GM18507 (cell line): ENCODE data around the gene ACSM6.
A peak's percentile ranks its signal among the peaks of the same experiment; 100 is the strongest.
"Not testable (repeated sequence)": the region's sequence is repeated elsewhere in the genome, so short reads cannot be mapped to it uniquely, and the experiment has no call there.

ENCODE experiments used
- DNase-seq: peaks from one replicate; pipeline ENCODE4 v3.0.0; 2011; ENCODE audit warnings: low read depth; ENCODE audit not compliant: insufficient read length; ENCODE audit errors: extremely low spot score
- FAIRE-seq: peaks from 2 replicates; lab custom pipeline; 2011; peaks lifted over from hg19 to GRCh38; lab: Jason Lieb, UNC

Gene ACSM6

GRCh38 chr10:95193944-95194343 lies at the start of gene ACSM6:
ACSM6 (plus strand) TSS chr10:95194238; CDS start chr10:95194486, 248 bp downstream.
- DNase-seq: no peak
- FAIRE-seq: no peak

- FAIRE-seq: no peak
- DNase-seq: no peak
These were observed 25.3 kb upstream of the ACSM6 start for GRCh38 chr10:95168694-95169093.

DNA sequence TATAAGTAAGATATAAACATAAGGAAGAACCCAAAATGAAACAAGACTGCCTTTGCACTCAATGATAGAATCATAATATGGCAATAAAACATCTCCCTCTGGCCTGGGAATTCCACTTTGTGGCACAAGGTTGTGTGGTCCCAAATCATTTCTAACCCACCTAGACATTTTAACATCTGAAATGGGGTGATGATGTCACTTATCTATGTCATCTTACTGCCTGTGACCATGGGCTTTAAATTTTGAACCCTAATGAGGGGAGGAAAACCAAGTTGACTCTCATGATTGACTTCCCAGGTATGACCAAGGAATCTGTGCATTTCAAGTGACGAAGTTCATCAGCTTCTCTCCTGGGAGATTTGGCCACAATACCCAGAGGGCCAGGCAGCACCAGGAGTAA lies 24.5 kb upstream of the ACSM6 start:
- FAIRE-seq (no peak), DNase-seq (no peak)

GRCh38 chr10:95170790-95171189 lies 23.2 kb upstream of the ACSM6 start:
- DNase-seq (no peak), FAIRE-seq (no peak)

GRCh38 chr10:95171336-95171735 lies 22.7 kb upstream of the ACSM6 start:
- FAIRE-seq (no peak), DNase-seq (no peak)

GRCh38 chr10:95172851-95173250 lies 21.2 kb upstream of the ACSM6 start:
- no peak for DNase-seq
- no peak for FAIRE-seq

DNA sequence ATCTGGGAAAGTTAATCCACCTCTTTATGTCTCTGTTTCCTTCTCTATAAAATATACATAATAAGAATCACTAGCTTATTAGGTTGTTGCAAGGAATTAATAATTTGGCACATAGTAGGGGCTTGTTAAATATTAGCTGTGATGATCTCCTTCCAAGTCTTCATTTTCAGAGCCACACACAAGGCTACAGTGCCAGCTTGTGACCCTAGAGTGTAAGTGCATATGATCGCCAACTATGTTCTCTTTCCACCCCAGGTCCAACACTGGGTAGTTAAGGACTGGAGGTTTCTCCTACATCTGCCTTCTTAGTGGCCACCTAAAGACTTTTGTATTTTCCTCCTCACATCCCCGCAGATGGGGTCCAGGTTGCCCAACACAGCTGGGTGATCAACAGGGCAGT lies 17.9 kb upstream of the ACSM6 start:
- no peak for DNase-seq
- FAIRE-seq: no peak

- FAIRE-seq (no peak), DNase-seq (no peak)
These were observed 16.6 kb upstream of the ACSM6 start for GRCh38 chr10:95177429-95177828.

DNA sequence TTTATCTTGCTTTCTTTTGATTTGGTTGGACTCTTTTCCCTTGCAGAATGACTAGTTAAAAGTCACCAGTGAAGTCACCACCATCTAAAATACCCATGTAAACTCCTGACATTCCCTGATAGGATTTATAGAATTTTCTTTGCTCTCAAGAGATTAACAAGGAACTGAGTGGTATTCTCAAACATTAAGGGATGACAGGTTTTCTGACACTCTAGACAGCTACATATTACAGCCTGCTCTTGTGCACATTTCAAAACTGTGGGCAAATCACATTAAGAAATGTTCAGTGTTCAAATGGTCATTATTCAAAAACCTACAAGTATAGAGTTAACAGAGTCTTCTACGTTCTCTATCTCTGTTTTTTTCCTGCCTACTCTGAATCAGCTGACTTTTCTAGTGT lies 15.8 kb upstream of the ACSM6 start:
- no peak for FAIRE-seq
- no peak for DNase-seq

DNA sequence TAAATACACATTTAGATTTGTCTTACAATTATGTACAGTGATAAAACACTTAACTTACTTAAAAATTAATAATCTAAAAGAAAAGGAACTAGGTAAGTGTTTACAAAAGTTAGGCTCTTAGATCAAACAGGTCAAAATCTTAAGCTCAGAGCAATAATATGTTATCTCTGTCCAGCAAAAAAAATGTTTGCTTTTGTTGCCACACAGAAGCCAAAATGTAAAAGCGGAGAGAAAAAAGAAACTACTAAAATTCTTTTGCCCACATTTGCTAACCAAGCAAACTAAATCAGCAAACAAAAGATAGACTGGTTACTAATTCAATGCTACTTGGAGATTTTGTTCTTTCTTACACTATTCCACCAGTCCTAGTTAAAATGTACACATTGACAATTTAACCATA lies 15.2 kb upstream of the ACSM6 start:
- DNase-seq (no peak), FAIRE-seq (no peak)

- no peak for DNase-seq
- FAIRE-seq: peak; percentile 26
These were observed 12.3 kb upstream of the ACSM6 start for GRCh38 chr10:95181726-95182125.

DNA sequence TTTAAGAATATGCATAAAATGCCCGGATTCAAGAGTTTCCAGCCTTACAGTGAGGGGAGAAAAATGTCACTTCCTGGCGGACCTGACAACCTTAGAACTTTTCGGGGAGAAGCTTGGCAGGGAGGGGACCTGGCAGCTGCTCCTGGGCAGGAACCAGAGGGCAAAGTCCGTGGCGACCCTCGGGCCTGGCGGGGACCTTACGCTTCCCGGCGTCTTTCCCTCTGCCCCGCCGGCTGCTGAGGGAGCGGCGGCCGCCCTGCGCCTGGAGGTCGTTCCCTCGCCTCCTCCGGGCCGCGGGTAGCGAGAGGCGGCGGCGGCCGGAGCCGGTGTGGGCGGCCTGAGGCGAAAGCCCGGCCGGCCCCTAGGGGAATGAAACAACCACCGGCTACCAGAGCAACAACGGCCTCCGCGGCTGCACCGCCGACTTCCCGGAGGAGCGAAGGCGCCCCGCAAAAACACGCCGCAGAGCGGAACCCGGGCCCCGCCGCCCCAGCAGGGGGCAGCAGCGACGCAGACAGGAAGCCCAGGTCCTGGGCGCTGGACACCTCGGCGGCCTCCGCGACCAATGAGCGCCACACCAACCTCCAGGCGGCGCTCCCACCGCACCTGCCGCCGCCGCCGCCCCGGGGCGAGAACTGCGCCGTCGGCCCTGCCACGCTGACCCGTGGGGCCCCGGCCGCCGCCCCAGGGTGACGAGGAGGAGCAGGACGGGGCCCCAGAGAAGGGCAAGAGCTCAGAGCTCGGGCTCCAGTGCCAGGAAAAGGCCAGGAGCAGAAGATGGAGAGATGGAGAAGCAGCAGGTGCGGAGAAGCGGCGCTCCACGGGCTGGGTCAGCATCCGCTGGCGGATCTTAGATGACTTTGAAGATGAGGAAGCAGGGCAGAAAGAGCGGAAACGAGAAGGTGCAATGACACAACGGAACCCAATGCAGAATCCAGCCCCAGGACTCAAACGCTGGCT lies 10.5 kb upstream of the ACSM6 start:
- peak; percentile 91 for DNase-seq
- FAIRE-seq: peak; percentile 84

DNA sequence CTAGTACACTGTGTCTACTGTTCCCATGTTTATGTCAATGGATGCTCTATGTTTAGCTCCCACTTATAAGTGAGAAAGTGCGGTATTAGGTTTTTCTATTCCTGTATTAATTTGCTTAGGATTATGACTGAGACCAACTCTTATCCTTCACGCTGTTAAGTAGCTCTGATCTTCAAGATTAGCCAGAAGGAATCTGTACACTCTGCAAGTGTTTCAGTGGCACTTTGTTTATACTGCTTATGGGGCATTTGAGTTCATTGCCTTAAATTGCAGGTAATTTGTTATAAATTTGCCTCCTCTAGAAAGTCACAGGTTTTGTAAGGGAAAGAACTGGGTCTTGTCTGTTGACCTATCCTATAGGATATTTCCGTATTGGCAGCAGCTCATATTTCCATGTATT lies 6.4 kb upstream of the ACSM6 start:
- DNase-seq: no peak
- FAIRE-seq: no peak

DNA sequence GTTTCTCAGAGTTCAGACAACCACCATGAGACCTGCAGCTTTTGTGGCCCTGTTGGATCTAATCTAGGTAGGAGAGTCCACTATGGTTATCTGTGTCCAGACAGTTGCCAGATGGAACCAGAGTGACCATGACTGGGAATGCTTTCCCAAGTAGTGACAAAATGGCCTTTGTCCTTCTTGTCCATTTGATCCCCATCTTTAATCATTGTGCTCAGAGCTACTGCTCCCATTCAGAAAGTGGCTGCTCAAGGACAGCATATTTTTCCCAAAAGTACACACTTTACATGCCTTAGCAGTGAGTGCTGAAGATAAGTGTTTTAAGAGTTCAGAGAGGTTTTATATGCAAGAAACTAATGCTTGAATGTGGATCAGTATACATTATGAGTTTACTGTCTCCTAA lies 5.4 kb upstream of the ACSM6 start:
- no peak for FAIRE-seq
- no peak for DNase-seq

DNA sequence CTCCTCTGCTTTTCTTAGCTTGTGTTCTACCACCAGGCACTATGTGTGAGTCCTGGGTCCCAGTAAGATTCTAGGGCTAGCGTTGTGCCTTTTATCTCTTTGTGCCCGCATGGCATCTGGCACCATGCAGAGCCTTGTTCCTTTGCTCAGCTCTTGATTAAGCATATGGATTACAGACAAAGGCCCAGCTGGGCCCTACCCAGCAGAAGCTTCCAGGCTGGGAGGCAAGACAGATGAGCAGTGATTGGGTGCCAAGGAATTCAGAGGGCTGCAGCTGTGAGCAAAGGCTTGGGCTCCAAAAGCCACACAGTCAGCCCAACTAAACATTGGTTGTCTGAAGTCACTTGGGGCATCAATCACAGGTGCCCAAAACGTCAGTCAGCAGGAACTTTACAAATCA lies 2.0 kb downstream of the ACSM6 start:
- DNase-seq (no peak), FAIRE-seq (no peak)

DNA sequence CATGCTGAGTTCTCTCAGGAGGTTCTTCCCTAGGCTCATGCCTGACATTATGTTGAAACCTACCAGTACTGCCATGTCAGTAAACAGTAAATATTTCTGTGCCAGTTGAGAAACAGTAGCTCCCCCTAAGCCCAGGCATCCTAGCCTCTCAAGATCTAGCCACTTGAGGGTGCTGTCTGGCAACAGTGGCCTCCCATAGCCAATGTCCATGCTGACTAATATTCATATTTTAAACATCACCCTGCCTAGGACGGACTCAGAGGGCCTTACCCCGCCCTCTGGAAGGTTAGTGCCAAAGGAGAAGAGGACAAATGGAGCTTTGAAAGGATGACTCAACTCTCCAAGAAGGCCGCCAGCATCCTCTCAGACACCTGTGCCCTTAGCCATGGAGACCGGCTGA lies 7.7 kb downstream of the ACSM6 start:
- DNase-seq (no peak), FAIRE-seq (peak; percentile 21)

DNA sequence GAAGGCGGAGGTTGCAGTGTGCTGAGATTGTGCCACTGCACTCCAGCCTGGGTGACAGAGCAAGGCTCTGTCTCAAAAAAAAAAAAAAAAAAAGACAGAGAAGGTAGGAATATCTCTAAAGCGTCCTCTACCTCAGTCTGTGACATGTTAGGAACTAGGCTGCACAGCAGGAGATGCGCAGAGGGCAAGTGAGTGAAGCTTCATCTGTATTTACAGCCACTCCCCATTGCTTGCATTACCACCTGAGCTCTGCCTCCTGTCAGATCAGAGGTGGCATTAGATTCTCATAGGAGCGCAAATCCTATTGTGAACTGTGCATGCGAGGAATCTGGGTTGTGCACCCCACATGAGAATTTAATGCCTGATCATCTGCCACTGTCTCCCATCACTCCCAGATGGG lies 8.8 kb downstream of the ACSM6 start:
- DNase-seq, FAIRE-seq: not testable (repeated sequence)

DNA sequence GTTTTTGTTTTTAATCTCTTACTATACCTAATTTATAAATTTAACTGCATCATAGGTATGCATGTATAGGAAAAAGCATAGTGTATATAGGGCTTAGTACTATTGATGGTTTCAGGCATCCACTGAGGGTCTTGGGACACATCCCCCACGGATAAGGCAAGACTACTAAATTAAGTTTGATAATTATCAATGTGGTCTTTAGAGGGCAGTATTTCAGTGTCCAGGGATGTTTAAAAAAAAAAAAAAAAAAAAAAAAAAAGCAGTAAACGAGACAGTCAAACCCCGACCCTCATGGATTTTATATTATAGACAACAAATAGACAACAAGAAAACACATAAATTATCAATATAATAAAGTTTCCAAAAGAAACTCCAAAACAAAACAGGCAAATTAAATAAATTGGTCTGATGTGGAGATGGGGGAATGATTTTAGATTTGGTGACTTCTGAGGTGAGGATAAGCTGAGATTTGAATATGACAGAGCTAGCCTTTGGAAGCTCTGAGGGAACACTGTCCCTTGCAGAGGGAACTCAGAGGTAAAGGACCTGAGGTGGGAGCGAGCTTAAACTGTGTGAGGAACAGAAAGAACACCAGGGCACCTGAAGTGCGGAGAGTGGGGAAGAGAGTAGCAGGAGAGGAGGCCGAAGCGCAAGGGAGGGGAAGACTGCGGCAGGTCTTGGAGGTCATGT lies 14.8 kb downstream of the ACSM6 start:
- DNase-seq: no peak
- no peak for FAIRE-seq

GRCh38 chr10:95209509-95210127 lies 15.6 kb downstream of the ACSM6 start:
- DNase-seq (no peak), FAIRE-seq (no peak)

- DNase-seq: no peak
- no peak for FAIRE-seq
These were observed 17.7 kb downstream of the ACSM6 start for GRCh38 chr10:95211606-95212279.
